PC-3 (cell line): Measurements from ENCODE around the gene IFFO2. TPM values are rescaled to one million over a fixed set of nuclear protein-coding genes. Genes with fewer than 3 reads are reported as not detected.

ENCODE experiments used
- ATAC-seq: fragments of 200-7000 bp; cut with Tn5 transposase; 2 replicates; pipeline ENCODE4 v1.9.1; 2020; ENCODE audit warnings: mild to moderate bottlenecking, moderate library complexity
- BruUV-seq: library from RNA; stranded (reverse); fragments of 400-500 nt; replicated peaks from 2 replicates; lab custom pipeline; 2021; lab: Mats Ljungman, UMichigan
- CTCF ChIA-PET: fragments of 300-600 bp; sonication (Branson Sonifier 250); formaldehyde crosslinking; loops from one replicate; lab custom pipeline; 2022; ENCODE audit warnings: antibody characterized with exemption; lab: Charles Lee
- POLR2A ChIA-PET: fragments of 300-600 bp; sonication (Branson Sonifier 250); formaldehyde crosslinking; loops from one replicate; lab custom pipeline; 2022; ENCODE audit warnings: antibody characterized with exemption; ENCODE audit not compliant: unreplicated experiment; lab: Charles Lee
- DNase-seq: peaks from one replicate; pipeline ENCODE4 v3.0.0-alpha.2; 2015
- H2AFZ ChIP-seq: fragments of 300-600 bp; sonication (generic); 2 replicates; pipeline ENCODE4 v1.6.0; 2016; ENCODE audit warnings: antibody characterized with exemption, low read length
- H3F3A ChIP-seq: fragments of 300-600 bp; sonication (generic); one replicate; pipeline ENCODE4 v1.6.0; 2017; ENCODE audit warnings: antibody characterized with exemption, low read length, control low read depth, mild to moderate bottlenecking; ENCODE audit not compliant: unreplicated experiment
- H3K27ac ChIP-seq: fragments of 300-600 bp; sonication (generic); 2 replicates; pipeline ENCODE4 v1.5.1; 2016; ENCODE audit warnings: mild to moderate bottlenecking, low read length
- H3K27me3 ChIP-seq: fragments of 300-600 bp; sonication (generic); 2 replicates; pipeline ENCODE4 v1.6.1; 2016; ENCODE audit warnings: low read length, mixed read lengths
- H3K36me3 ChIP-seq: fragments of 300-600 bp; sonication (generic); 2 replicates; pipeline ENCODE4 v1.6.1; 2016; ENCODE audit warnings: low read depth, mixed run types, low read length, mixed read lengths
- H3K4me1 ChIP-seq: fragments of 300-600 bp; sonication (generic); 2 replicates; pipeline ENCODE4 v1.5.1; 2016; ENCODE audit warnings: low read length; ENCODE audit not compliant: insufficient read depth
- H3K4me2 ChIP-seq: fragments of 300-600 bp; sonication (generic); 2 replicates; pipeline ENCODE4 v1.6.0; 2016; ENCODE audit warnings: low read length
- H3K4me3 ChIP-seq: fragments of 300-600 bp; sonication (generic); 2 replicates; pipeline ENCODE4 v1.5.1; 2016; ENCODE audit warnings: mild to moderate bottlenecking, low read length, mixed read lengths
- H3K79me2 ChIP-seq: fragments of 300-600 bp; sonication (generic); 2 replicates; pipeline ENCODE4 v1.6.1; 2017; ENCODE audit warnings: low read length, mixed read lengths
- H3K9ac ChIP-seq: fragments of 300-600 bp; sonication (generic); 2 replicates; pipeline ENCODE4 v1.6.0; 2016; ENCODE audit warnings: mild to moderate bottlenecking, low read length
- H3K9me2 ChIP-seq: fragments of 300-600 bp; sonication (generic); replicated peaks from 2 replicates; pipeline ENCODE4 v1.6.1; 2016; ENCODE audit warnings: mixed run types, low read length, mixed read lengths
- H3K9me3 ChIP-seq: fragments of 300-600 bp; sonication (generic); 2 replicates; pipeline ENCODE4 v1.6.1; 2016; ENCODE audit warnings: low read length, mixed read lengths
- H4K20me1 ChIP-seq: fragments of 300-600 bp; sonication (generic); 2 replicates; pipeline ENCODE4 v1.6.1; 2016; ENCODE audit warnings: low read length, mixed read lengths
- EZH2 ChIP-seq: fragments of 300-600 bp; sonication (generic); IDR thresholded peaks from one replicate; pipeline ENCODE4 v1.6.1; 2017; ENCODE audit warnings: antibody characterized with exemption, mild to moderate bottlenecking, low read length; ENCODE audit not compliant: unreplicated experiment
- EZH2phosphoT487 ChIP-seq: fragments of 300-600 bp; sonication (generic); IDR thresholded peaks from 2 replicates; pipeline ENCODE4 v1.6.1; 2018; ENCODE audit warnings: mild to moderate bottlenecking, antibody characterized with exemption, low read length, borderline replicate concordance
- intact Hi-C: fragments of 100-400 bp; cut with micrococcal nuclease; formaldehyde crosslinking; loops from 2 replicates; pipeline ENCODE4 v1.9.0; 2023
- total RNA-seq: library from RNA; depleted of rRNA; stranded (reverse); fragments of >200 nt; gene quantifications from 2 replicates; pipeline ENCODE4 v1.2.3, GENCODE V29; 2014
- TF ChIP-seq, protein P1 (sequence below): fragments of 300-600 bp; sonication (generic); conservative IDR thresholded peaks from 2 replicates; pipeline ENCODE4 v1.5.1; 2017; ENCODE audit warnings: antibody characterized with exemption, low read depth, mild to moderate bottlenecking, low read length

The IFFO2 gene
- total RNA-seq, 1 experiment from 2014 or later: 30.7 TPM

DNA sequence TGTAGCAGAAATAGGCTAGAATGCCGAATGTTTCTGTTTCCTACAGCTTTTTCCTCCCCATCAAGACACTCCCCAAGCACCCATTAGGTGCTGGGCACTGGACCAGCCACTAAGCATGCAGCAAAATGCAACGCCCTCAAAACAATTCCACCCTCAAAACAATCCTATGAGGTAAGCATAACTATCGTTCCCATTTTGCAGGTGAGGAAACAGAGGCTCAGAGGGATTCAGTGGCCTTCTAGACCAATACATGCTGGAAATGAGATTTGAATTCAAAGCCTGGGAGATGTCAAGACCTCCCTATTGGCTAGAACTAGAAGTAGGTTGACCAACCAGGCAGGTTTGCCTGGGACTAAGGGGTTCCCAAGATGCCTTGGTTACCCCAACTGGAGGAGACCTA lies 43.9 kb downstream of the IFFO2 start:
- intact Hi-C loops: loop anchor here (2.0 kb wide), 1 partner anchor 60 kb away; no protein-coding TSS in a partner anchor

DNA sequence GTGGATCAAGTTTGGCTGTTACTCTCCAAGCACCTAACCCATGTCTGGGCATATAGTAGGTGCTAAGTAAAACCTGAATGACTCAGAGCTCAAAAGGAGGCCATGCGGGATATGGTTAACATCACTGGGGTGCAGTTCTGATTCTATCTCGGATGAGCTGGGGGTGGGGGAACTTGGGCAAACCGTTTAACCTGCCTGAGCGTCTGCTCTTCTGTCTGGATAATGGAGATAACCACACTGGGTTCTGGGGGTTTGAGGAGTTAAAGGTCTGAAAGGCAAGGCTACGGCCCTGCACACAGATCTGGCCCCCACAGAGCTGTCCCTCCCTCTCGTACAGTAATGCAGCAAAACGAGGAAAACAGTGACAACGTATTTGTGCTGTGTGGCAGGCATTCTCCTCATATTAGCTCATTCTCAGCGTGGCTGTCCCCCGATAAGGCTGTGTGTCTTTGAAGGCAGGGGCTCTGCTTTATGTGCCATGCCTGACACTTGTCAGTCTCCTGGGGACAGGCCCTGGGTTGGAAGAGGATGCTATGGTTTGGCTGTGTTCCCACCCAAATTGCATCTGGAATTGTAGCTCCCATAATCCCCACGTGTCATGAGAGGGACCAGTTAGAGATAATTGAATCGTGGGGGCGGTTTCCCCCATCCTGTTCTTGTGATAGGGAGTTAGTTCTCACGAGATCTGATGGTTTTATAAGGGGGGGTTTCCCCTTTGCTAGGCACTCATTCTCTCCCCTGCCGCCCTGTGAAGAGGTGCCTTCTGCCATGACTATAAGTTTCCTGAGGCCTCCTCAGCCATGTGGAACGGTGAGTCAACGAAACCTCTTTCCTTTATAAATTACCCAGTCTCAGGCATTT lies 47.3 kb downstream of the IFFO2 start:
- H3K4me1 ChIP-seq: peaks cover 11% of the 10 kb centered on the region
- H3K9me2 ChIP-seq: no peaks in the 10 kb centered on the region
- POLR2A ChIA-PET: no interaction called here
- DNase-seq (no peak), ATAC-seq (no peak)
- no peak overlapping the region for H3K9ac ChIP-seq
- no peaks in the 10 kb centered on the region for H3K9me3 ChIP-seq
- no peaks in the 10 kb centered on the region for H4K20me1 ChIP-seq
- BruUV-seq: no TSS peak
- peaks cover 39% of the 10 kb centered on the region for H3K36me3 ChIP-seq
- no peak overlapping the region for H2AFZ ChIP-seq
- no peak for TF ChIP-seq EZH2phosphoT487
- TF ChIP-seq, protein P1, sequence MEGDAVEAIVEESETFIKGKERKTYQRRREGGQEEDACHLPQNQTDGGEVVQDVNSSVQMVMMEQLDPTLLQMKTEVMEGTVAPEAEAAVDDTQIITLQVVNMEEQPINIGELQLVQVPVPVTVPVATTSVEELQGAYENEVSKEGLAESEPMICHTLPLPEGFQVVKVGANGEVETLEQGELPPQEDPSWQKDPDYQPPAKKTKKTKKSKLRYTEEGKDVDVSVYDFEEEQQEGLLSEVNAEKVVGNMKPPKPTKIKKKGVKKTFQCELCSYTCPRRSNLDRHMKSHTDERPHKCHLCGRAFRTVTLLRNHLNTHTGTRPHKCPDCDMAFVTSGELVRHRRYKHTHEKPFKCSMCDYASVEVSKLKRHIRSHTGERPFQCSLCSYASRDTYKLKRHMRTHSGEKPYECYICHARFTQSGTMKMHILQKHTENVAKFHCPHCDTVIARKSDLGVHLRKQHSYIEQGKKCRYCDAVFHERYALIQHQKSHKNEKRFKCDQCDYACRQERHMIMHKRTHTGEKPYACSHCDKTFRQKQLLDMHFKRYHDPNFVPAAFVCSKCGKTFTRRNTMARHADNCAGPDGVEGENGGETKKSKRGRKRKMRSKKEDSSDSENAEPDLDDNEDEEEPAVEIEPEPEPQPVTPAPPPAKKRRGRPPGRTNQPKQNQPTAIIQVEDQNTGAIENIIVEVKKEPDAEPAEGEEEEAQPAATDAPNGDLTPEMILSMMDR: no peak
- no peak for TF ChIP-seq EZH2
- CTCF ChIA-PET: no interaction called here
- peaks cover 8% of the 10 kb centered on the region; the same call in 1 of the 2 replicates for H3K79me2 ChIP-seq
- no peaks in the 10 kb centered on the region for H3K27me3 ChIP-seq
- H3K27ac ChIP-seq: no peak overlapping the region
- no peaks in the 10 kb centered on the region for H3F3A ChIP-seq
- no peak overlapping the region for H3K4me2 ChIP-seq
- intact Hi-C loops: loop anchor here (10.0 kb wide), 1 partner anchor 336 kb away; no protein-coding TSS in a partner anchor
- H3K4me3 ChIP-seq: no peak overlapping the region

More for the DNA sequence above, 43.9 kb downstream of the IFFO2 start:
- no peak overlapping the region for H3K4me3 ChIP-seq
- TF ChIP-seq EZH2phosphoT487 (no peak), EZH2 (no peak)
- TF ChIP-seq, protein P1: no peak
- no TSS peak for BruUV-seq
- H3K4me2 ChIP-seq: no peak overlapping the region
- no peak for ATAC-seq
- no peak overlapping the region for H3K27ac ChIP-seq
- peaks cover 8% of the 10 kb centered on the region; the same call in 1 of the 2 replicates for H3K79me2 ChIP-seq
- H3K36me3 ChIP-seq: peaks cover 37% of the 10 kb centered on the region
- no peaks in the 10 kb centered on the region for H3K27me3 ChIP-seq
- POLR2A ChIA-PET: no interaction called here
- H3K9ac ChIP-seq: no peak overlapping the region
- peaks cover 5% of the 10 kb centered on the region for H3K4me1 ChIP-seq
- no peak overlapping the region for H2AFZ ChIP-seq
- H3F3A ChIP-seq: no peaks in the 10 kb centered on the region
- CTCF ChIA-PET: interaction anchor here (1.1 kb wide), 2 partner anchors 11 to 20 kb away, joined by 4 read pairs; no protein-coding TSS in a partner anchor
- no peak for DNase-seq
- no peaks in the 10 kb centered on the region for H3K9me2 ChIP-seq
- no peaks in the 10 kb centered on the region for H4K20me1 ChIP-seq
- no peaks in the 10 kb centered on the region for H3K9me3 ChIP-seq
